Effector CD4-positive, alpha-beta T cell (primary cell): Measurements from ENCODE around the gene FAM98A.

Experiments used
- DNase-seq: peaks from one replicate; pipeline ENCODE4 v3.0.0-alpha.2; 2020

The FAM98A gene

GRCh38 chr2:33595385-33595784 lies 3.7 kb downstream of the FAM98A start:
- DNase-seq, result no peak

GRCh38 chr2:33589444-33589843 lies 9.7 kb downstream of the FAM98A start:
- no peak for DNase-seq

- no peak for DNase-seq
Measured at GRCh38 chr2:33588232-33588631, 10.9 kb downstream of the FAM98A start.

DNA sequence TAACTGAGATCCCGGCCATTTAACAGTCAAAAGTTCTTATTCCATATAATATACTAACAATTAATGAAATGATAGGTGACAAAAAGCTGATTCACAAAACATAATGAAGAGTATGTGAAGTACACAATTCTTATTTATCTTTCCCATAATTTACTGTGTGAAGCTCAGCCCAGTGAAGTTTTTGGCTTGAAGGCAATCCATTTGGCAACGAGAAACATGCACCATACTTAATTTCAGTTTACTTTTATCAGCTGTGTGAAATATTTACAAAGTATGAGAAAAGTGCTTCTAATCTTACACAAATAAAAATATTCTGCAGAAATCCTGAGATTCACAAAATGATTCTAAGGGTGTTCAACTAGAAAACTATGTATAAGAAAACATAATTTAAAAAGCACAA lies 12.3 kb downstream of the FAM98A start:
- DNase-seq, result no peak

DNA sequence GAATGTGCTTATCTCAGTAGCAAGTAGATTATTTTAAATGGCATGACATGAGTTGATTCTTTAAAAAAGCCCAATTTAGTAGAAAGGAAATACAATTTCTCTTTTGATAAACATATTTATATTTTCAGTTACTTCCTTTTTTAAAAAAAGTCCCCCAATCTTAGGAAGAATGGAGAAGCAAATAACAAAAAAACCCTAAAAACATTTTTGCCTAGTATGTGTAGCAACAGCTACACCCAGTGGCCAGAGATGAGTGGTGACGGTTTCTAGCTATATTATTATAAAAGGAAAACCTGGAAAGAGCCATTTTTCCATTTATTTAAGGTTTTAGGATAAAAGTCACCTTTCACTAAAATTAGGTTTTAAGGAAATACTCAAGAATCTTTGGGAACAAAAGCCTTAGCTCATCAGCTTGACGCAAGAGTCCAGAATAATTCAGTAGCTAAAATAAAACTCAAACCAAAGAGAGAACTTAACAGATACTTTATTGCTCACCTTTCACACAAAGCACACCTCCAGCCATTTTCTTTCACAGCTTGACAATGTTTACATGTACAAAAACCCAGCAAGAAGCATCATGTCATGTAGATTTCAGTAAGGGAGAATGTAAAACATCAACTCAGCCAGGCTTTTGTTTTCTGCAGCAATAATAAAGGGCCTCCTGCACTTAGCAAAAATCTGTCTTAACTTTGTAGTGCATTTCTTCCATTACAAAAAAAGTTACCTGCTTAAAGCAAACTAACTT lies 15.7 kb downstream of the FAM98A start:
- DNase-seq, result peak; percentile 7

GRCh38 chr2:33581872-33582271 lies 17.2 kb downstream of the FAM98A start:
- no peak for DNase-seq

- DNase-seq, result no peak
Measured at GRCh38 chr2:33579227-33579626, 19.9 kb downstream of the FAM98A start.

GRCh38 chr2:33577668-33578067 lies 21.4 kb downstream of the FAM98A start:
- DNase-seq, result no peak

- DNase-seq, result no peak
Measured at GRCh38 chr2:33577084-33577483, 22.0 kb downstream of the FAM98A start.

- DNase-seq, result no peak
Measured at GRCh38 chr2:33573657-33574056, 25.4 kb downstream of the FAM98A start.

- no peak for DNase-seq
Measured at GRCh38 chr2:33570681-33571080, 28.4 kb downstream of the FAM98A start.

DNA sequence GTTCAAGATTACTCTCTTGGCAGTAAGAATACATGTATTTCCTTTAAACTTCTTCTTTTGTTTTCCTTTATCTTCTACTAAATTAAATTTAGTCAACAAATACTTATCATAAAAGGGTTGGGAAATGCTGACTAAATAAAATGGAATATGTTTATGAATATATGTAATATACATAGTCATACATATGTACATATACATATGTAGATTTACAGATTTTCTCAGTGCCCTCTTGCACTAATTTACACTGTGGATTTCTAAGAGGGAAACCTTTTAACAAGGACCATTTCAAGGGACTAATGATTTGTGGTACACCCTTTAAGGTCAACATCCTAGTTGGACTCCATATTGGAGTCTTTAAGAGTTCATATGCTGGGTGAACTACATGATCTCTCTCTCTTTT lies 37.2 kb downstream of the FAM98A start:
- no peak for DNase-seq

DNA sequence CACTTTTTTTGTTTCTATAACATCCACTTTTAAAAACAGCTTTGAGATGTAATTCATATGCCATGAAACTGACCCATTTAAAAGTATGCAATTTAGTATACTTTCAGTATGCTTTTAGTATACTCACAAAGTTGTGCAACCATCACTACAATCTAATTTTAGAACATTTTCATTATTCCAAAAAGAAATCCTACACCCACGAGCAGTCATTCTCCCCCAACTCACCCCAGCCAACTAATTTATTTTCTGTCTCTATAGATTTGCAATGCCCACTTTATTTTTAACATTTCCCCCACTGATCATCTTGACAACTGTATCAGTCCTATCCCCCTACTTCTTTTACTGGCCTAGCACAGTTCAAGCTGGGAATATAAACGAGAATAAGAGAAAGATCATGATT lies 39.1 kb downstream of the FAM98A start:
- DNase-seq, result no peak

DNA sequence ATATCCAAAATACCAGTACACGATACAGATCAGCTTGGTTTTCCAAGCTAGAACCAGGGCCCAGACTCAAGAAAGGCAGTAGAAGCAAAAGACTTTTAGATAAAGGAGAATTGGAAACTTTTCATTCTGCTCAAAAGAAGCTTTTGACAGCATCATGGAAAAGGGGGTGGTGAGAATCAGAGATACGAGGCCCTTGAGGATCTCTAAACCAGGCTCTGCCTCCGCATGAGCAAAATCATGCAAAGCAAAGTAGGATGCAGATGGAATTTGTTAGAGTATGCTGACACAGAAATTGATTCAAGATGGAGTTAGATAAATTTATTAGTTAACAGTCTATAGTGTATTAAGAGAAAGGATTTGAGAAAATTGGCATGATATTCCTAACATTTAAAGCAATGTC lies 39.8 kb downstream of the FAM98A start:
- no peak for DNase-seq

DNA sequence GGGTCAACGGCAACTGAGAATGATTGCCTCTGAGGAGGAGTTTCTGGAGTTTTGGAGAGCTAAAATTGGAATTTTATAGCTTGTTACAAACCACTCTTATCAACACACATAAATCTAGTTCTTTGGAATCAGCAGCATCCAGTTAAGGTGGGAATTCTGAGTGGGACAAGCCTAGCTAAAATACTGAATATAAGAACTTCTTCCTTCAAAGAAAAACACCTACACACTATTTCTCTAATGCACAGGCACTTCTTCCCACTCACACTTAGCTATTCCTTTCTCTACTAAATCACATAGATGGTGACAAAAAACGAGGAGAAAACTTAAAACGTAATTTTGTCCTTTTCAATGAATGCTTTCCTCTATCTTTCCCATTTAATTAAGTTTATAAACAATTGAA lies 43.4 kb downstream of the FAM98A start:
- DNase-seq, result no peak

GRCh38 chr2:33552758-33553461 lies 46.2 kb downstream of the FAM98A start:
- no peak for DNase-seq

DNA sequence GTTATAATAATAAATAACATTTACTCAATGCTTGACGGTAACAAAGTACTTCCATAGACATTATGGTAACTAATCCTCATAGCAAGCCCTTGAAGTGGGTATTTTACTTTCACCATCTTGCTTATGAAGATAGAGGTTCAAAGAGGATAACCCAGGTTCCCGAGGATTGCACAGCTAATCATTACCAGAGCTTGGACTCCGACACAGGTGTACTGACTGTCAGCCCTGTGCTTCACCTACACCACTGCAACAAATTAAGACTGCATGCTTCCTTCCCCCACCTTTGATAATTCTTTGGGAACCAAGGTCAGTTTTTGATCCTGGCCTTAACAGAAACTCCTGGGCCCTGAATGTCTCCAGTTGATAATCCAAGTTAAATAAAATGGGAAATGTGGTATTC lies 48.9 kb downstream of the FAM98A start:
- no peak for DNase-seq

- DNase-seq, result no peak
Measured at GRCh38 chr2:33541243-33541642, 57.9 kb downstream of the FAM98A start.

DNA sequence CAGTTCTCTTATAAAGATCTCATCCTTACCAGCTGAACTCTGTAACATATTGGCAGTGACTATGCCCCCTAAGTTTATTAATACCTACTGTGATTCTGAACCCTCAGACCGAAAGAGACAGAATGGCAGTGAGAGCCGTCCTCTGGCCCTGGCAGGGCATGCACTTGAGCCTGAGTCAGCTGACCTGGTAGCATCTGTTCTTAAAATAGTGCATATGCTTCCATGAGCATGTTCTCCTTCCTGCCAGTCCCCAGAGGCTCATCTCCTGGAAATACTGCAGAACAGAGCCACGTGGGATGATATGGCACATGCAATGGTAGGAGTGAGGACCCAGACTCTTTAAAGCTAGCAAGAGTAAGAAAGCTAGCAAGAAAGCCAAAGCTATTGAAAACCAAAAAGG lies 63.7 kb downstream of the FAM98A start:
- DNase-seq, result no peak
